HepG2 (cell line): ENCODE results near the gene MYL11. TPM values are rescaled to one million over a fixed set of nuclear protein-coding genes. Genes with fewer than 3 reads are reported as not detected.

Experiments
- CHCHD3 ChIP-seq: sonication (generic); formaldehyde crosslinking; IDR thresholded peaks from 2 replicates; pipeline ENCODE4 v1.8.0; 2022; ENCODE audit warnings: mild to moderate bottlenecking, missing genetic modification reagents, moderate library complexity
- EEA1 ChIP-seq: sonication (generic); formaldehyde crosslinking; IDR thresholded peaks from 2 replicates; pipeline ENCODE4 v1.5.1; 2020; ENCODE audit warnings: mild to moderate bottlenecking, missing genetic modification reagents, borderline replicate concordance
- EED ChIP-seq: sonication (generic); formaldehyde crosslinking; IDR thresholded peaks from 2 replicates; pipeline ENCODE4 v1.5.0; 2020; ENCODE audit warnings: mild to moderate bottlenecking, missing genetic modification reagents
- GABPB1 ChIP-seq: IDR thresholded peaks from 2 replicates; pipeline ENCODE4 v1.6.1; 2016; ENCODE audit warnings: mild to moderate bottlenecking, missing genetic modification reagents, moderate library complexity, missing compliant biosample characterization
- KDM3A ChIP-seq: IDR thresholded peaks from 2 replicates; pipeline ENCODE4 v1.6.1; 2018; ENCODE audit warnings: low read depth, missing compliant biosample characterization
- NONO ChIP-seq, 2 experiments: fragments of 450-650 bp in 1 of 2; sonication (generic) in 1 of 2; formaldehyde crosslinking in 1 of 2; IDR thresholded peaks in 1 of 2; conservative IDR thresholded peaks in 1 of 2; 2 replicates each; pipeline versions ENCODE4 v1.6.1 to v1.8.0; 2017 to 2022; ENCODE audit warnings: mild to moderate bottlenecking in 1 of 2, missing genetic modification reagents in 1 of 2, moderate library complexity in 1 of 2
- RAD21 ChIP-seq: fragments of 450-650 bp; formaldehyde crosslinking; IDR thresholded peaks from 2 replicates; pipeline ENCODE4 v1.5.0; 2020; ENCODE audit warnings: mild to moderate bottlenecking
- SAP130 ChIP-seq: IDR thresholded peaks from 2 replicates; pipeline ENCODE4 v1.6.1; 2016; ENCODE audit warnings: low read depth
- STAT5B ChIP-seq: sonication (generic); formaldehyde crosslinking; IDR thresholded peaks from 2 replicates; pipeline ENCODE4 v1.4.0; 2020; ENCODE audit warnings: missing genetic modification reagents
- TAF1 ChIP-seq: sonication (generic); formaldehyde crosslinking; IDR thresholded peaks from 2 replicates; pipeline ENCODE4 v1.4.0; 2020; ENCODE audit warnings: missing genetic modification reagents
- ZFP62 ChIP-seq: sonication (generic); formaldehyde crosslinking; IDR thresholded peaks from 2 replicates; pipeline ENCODE4 v1.4.0; 2020; ENCODE audit warnings: missing genetic modification reagents
- ZNF235 ChIP-seq: sonication (generic); formaldehyde crosslinking; IDR thresholded peaks from 2 replicates; pipeline ENCODE4 v1.8.1; 2023; ENCODE audit warnings: mild to moderate bottlenecking, missing genetic modification reagents, borderline replicate concordance
- ZSCAN29 ChIP-seq: sonication (generic); formaldehyde crosslinking; conservative IDR thresholded peaks from 2 replicates; pipeline ENCODE4 v1.4.0; 2020; ENCODE audit warnings: mild to moderate bottlenecking, missing genetic modification reagents
- polyA plus RNA-seq, 8 experiments: library from polyadenylated mRNA; depleted of rRNA in 3 of 8; stranded (reverse) in 7 of 8; unstranded in 1 of 8; fragments of >200 nt; fragmentation: Illumina TruSeq in 4 of 8; extraction: Trizol in 4 of 8; gene quantifications; 2 replicates each; pipeline versions ENCODE4 v1.2.1 to v1.2.3, GENCODE V29; 2011 to 2016; ENCODE audit warnings: low read depth in 4 of 8, missing spikeins in 1 of 8, mixed read lengths in 1 of 8; ENCODE audit not compliant: insufficient read depth in 1 of 8
- total RNA-seq, 5 experiments: library from RNA; depleted of rRNA; stranded (reverse); fragments of >200 nt; fragmentation: Illumina TruSeq; extraction: Trizol; gene quantifications; 2 replicates each; pipeline ENCODE4 v1.2.3, GENCODE V29; 2016; ENCODE audit warnings: low read depth in 1 of 5
- TF ChIP-seq, protein P1 (sequence below): sonication (generic); formaldehyde crosslinking; IDR thresholded peaks from 2 replicates; pipeline ENCODE4 v1.4.0; 2020; ENCODE audit warnings: missing genetic modification reagents, mild to moderate bottlenecking, borderline replicate concordance
- TF ChIP-seq, protein P2 (sequence below): sonication (generic); formaldehyde crosslinking; IDR thresholded peaks from 2 replicates; pipeline ENCODE4 v1.4.0; 2020; ENCODE audit warnings: missing genetic modification reagents, borderline replicate concordance
- TF ChIP-seq, protein P3 (sequence below): IDR thresholded peaks from 2 replicates; pipeline ENCODE4 v1.6.1; 2018; ENCODE audit warnings: missing genetic modification reagents
- TF ChIP-seq, protein P4 (sequence below): IDR thresholded peaks from 2 replicates; pipeline ENCODE4 v1.6.1; 2016; ENCODE audit warnings: missing compliant biosample characterization, missing genetic modification reagents, borderline replicate concordance

MYL11 gene
- total and polyA plus RNA-seq, 2 of the 13 experiments (the other 11 are each of a cell fraction or from before 2014, with no cell fraction given), result not detected

DNA sequence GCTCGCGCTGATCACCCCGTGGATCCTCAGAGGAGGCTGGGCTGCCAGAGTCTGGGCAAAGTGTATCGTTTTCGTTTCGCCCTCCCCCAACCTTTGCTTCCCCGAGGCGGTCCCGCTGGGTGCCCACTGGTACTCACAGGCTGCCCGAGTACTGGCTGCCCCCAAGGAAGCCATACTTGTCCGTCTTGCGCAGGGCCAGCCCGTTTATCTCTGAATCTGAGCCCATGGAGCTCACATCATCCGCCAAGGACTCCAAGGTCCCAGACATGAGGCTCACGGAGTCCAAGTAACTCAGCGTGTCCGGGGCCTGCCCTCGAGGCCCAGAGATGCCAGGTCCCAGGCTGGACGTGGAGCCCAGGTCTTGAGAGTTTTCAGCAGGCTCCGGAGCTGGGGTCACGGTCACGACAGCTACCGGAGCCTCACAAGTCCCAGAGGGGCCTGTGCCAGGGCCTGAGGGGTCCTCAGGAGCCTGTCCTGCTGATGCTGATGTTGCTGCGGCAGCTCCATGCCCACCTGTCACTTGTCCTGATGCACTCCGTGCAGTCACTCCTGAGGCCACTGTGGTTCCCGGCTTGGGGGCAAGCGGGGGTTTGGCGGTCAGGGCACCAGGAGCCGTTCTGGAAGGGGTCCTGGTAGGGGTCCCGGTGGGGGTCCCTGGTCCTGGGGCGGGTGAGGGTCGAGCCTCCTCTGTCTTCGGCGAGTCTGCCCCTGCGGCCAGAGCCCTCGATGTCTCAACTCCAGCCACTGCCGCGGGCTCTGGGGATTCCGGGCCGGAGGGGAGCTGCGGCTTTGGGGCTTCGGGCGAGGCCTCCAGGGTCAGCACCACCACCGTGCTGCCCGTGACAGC, 5.3 kb upstream of the MYL11 start (continued):
- TF ChIP-seq, protein P1, sequence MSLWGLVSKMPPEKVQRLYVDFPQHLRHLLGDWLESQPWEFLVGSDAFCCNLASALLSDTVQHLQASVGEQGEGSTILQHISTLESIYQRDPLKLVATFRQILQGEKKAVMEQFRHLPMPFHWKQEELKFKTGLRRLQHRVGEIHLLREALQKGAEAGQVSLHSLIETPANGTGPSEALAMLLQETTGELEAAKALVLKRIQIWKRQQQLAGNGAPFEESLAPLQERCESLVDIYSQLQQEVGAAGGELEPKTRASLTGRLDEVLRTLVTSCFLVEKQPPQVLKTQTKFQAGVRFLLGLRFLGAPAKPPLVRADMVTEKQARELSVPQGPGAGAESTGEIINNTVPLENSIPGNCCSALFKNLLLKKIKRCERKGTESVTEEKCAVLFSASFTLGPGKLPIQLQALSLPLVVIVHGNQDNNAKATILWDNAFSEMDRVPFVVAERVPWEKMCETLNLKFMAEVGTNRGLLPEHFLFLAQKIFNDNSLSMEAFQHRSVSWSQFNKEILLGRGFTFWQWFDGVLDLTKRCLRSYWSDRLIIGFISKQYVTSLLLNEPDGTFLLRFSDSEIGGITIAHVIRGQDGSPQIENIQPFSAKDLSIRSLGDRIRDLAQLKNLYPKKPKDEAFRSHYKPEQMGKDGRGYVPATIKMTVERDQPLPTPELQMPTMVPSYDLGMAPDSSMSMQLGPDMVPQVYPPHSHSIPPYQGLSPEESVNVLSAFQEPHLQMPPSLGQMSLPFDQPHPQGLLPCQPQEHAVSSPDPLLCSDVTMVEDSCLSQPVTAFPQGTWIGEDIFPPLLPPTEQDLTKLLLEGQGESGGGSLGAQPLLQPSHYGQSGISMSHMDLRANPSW, result no peak
- no peak for TF ChIP-seq CHCHD3
- no peak for TF ChIP-seq STAT5B (CRISPR knock-in tag)
- TF ChIP-seq ZSCAN29 (CRISPR knock-in tag), result 0 out of 2 replicates have a peak, but pooled peaks have one; percentile 28
- no peak for TF ChIP-seq RAD21 (CRISPR knock-in tag)
- TF ChIP-seq ZNF235 (CRISPR knock-in tag), result peak; percentile 63; the same call in 1 of the 2 replicates
- TF ChIP-seq, protein P2, sequence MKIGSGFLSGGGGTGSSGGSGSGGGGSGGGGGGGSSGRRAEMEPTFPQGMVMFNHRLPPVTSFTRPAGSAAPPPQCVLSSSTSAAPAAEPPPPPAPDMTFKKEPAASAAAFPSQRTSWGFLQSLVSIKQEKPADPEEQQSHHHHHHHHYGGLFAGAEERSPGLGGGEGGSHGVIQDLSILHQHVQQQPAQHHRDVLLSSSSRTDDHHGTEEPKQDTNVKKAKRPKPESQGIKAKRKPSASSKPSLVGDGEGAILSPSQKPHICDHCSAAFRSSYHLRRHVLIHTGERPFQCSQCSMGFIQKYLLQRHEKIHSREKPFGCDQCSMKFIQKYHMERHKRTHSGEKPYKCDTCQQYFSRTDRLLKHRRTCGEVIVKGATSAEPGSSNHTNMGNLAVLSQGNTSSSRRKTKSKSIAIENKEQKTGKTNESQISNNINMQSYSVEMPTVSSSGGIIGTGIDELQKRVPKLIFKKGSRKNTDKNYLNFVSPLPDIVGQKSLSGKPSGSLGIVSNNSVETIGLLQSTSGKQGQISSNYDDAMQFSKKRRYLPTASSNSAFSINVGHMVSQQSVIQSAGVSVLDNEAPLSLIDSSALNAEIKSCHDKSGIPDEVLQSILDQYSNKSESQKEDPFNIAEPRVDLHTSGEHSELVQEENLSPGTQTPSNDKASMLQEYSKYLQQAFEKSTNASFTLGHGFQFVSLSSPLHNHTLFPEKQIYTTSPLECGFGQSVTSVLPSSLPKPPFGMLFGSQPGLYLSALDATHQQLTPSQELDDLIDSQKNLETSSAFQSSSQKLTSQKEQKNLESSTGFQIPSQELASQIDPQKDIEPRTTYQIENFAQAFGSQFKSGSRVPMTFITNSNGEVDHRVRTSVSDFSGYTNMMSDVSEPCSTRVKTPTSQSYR, result no peak
- TF ChIP-seq NONO (IDR thresholded peaks at IDR 0.05), result no peak
- 0 out of 2 replicates have a peak, but pooled peaks have one; percentile 25 for TF ChIP-seq NONO (CRISPR knock-in tag; conservative IDR thresholded peaks at IDR 0.05)
- TF ChIP-seq, protein P3, sequence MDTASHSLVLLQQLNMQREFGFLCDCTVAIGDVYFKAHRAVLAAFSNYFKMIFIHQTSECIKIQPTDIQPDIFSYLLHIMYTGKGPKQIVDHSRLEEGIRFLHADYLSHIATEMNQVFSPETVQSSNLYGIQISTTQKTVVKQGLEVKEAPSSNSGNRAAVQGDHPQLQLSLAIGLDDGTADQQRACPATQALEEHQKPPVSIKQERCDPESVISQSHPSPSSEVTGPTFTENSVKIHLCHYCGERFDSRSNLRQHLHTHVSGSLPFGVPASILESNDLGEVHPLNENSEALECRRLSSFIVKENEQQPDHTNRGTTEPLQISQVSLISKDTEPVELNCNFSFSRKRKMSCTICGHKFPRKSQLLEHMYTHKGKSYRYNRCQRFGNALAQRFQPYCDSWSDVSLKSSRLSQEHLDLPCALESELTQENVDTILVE (CRISPR knock-in tag), result no peak
- TF ChIP-seq KDM3A (CRISPR knock-in tag), result no peak; the same call in 1 of the 2 replicates
- TF ChIP-seq GABPB1 (CRISPR knock-in tag), result peak; percentile 11; the same call in 1 of the 2 replicates
- TF ChIP-seq TAF1 (CRISPR knock-in tag), result peak; percentile 32; the same call in 1 of the 2 replicates
- no peak for TF ChIP-seq ZFP62 (CRISPR knock-in tag)
- 0 out of 2 replicates have a peak, but pooled peaks have one; percentile 48 for TF ChIP-seq EEA1
- 0 out of 2 replicates have a peak, but pooled peaks have one; percentile 20 for TF ChIP-seq SAP130 (CRISPR knock-in tag)
- 0 out of 2 replicates have a peak, but pooled peaks have one; percentile 35 for TF ChIP-seq EED (CRISPR knock-in tag)
- TF ChIP-seq, protein P4, sequence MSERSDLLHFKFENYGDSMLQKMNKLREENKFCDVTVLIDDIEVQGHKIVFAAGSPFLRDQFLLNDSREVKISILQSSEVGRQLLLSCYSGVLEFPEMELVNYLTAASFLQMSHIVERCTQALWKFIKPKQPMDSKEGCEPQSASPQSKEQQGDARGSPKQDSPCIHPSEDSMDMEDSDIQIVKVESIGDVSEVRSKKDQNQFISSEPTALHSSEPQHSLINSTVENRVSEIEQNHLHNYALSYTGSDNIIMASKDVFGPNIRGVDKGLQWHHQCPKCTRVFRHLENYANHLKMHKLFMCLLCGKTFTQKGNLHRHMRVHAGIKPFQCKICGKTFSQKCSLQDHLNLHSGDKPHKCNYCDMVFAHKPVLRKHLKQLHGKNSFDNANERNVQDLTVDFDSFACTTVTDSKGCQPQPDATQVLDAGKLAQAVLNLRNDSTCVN (CRISPR knock-in tag), result no peak
